ENCODE results near the gene WASHC1. TPM values are rescaled to one million over a fixed set of nuclear protein-coding genes. Genes with fewer than 3 reads are reported as not detected.
"Not testable (repeated sequence)": the region's sequence is repeated elsewhere in the genome, so short reads cannot be mapped to it uniquely, and the experiment has no call there.

Gene WASHC1
- total RNA-seq, 1 donor from 2014 or later: 29.0 TPM

- POLR2A ChIA-PET; H3K36me3 Mint-ChIP-seq (ENCODE audit: low read depth); H3K27ac Mint-ChIP-seq; H3K9me3 Mint-ChIP-seq; DNase-seq; H3K4me1 Mint-ChIP-seq; ATAC-seq (ENCODE audit: low read depth); H3K4me3 Mint-ChIP-seq; CTCF ChIA-PET; intact Hi-C loops (cut with micrococcal nuclease): not testable (repeated sequence)
- peaks cover 12% of the 10 kb centered on the region for H3K27me3 Mint-ChIP-seq
Measured at GRCh38 chr9:44416-44815, 15.2 kb upstream of the WASHC1 start.

- intact Hi-C loops (cut with micrococcal nuclease); H3K36me3 Mint-ChIP-seq (ENCODE audit: low read depth); H3K4me1 Mint-ChIP-seq; H3K27ac Mint-ChIP-seq; ATAC-seq (ENCODE audit: low read depth); H3K9me3 Mint-ChIP-seq; H3K4me3 Mint-ChIP-seq; DNase-seq; POLR2A ChIA-PET; CTCF ChIA-PET: not testable (repeated sequence)
- H3K27me3 Mint-ChIP-seq: peaks cover 12% of the 10 kb centered on the region
Measured at GRCh38 chr9:43636-44035, 14.4 kb upstream of the WASHC1 start.

GRCh38 chr9:43116-43515, 13.9 kb upstream of the WASHC1 start:
- intact Hi-C loops (cut with micrococcal nuclease); ATAC-seq (ENCODE audit: low read depth); CTCF ChIA-PET; H3K4me1 Mint-ChIP-seq; H3K4me3 Mint-ChIP-seq; H3K9me3 Mint-ChIP-seq; H3K27ac Mint-ChIP-seq; DNase-seq; POLR2A ChIA-PET; H3K36me3 Mint-ChIP-seq (ENCODE audit: low read depth): not testable (repeated sequence)
- peaks cover 12% of the 10 kb centered on the region for H3K27me3 Mint-ChIP-seq

GRCh38 chr9:41819-42218, 12.6 kb upstream of the WASHC1 start:
- H3K27me3 Mint-ChIP-seq: peaks cover 12% of the 10 kb centered on the region
- ATAC-seq (ENCODE audit: low read depth); H3K36me3 Mint-ChIP-seq (ENCODE audit: low read depth); POLR2A ChIA-PET; H3K4me1 Mint-ChIP-seq; intact Hi-C loops (cut with micrococcal nuclease); CTCF ChIA-PET; H3K4me3 Mint-ChIP-seq; DNase-seq; H3K27ac Mint-ChIP-seq; H3K9me3 Mint-ChIP-seq: not testable (repeated sequence)

- H3K27me3 Mint-ChIP-seq; H3K9me3 Mint-ChIP-seq; H3K36me3 Mint-ChIP-seq (ENCODE audit: low read depth); ATAC-seq (ENCODE audit: low read depth); H3K4me3 Mint-ChIP-seq; CTCF ChIA-PET; intact Hi-C loops (cut with micrococcal nuclease); H3K4me1 Mint-ChIP-seq; DNase-seq; POLR2A ChIA-PET; H3K27ac Mint-ChIP-seq: not testable (repeated sequence)
Measured at GRCh38 chr9:41261-41676, 12.0 kb upstream of the WASHC1 start.

GRCh38 chr9:32308-32707, 3.1 kb upstream of the WASHC1 start:
- H3K27ac Mint-ChIP-seq; intact Hi-C loops (cut with micrococcal nuclease); H3K27me3 Mint-ChIP-seq; H3K9me3 Mint-ChIP-seq; POLR2A ChIA-PET; H3K4me3 Mint-ChIP-seq; H3K4me1 Mint-ChIP-seq; ATAC-seq (ENCODE audit: low read depth); DNase-seq; CTCF ChIA-PET; H3K36me3 Mint-ChIP-seq (ENCODE audit: low read depth): not testable (repeated sequence)

- CTCF ChIA-PET; H3K9me3 Mint-ChIP-seq; intact Hi-C loops (cut with micrococcal nuclease); H3K27me3 Mint-ChIP-seq; H3K4me1 Mint-ChIP-seq; DNase-seq; H3K4me3 Mint-ChIP-seq; POLR2A ChIA-PET; H3K36me3 Mint-ChIP-seq (ENCODE audit: low read depth); H3K27ac Mint-ChIP-seq; ATAC-seq (ENCODE audit: low read depth): not testable (repeated sequence)
Measured at GRCh38 chr9:28775-29174, 481 bp downstream of the WASHC1 start.

- H3K27me3 Mint-ChIP-seq; H3K27ac Mint-ChIP-seq; ATAC-seq (ENCODE audit: low read depth); POLR2A ChIA-PET; H3K4me3 Mint-ChIP-seq; H3K36me3 Mint-ChIP-seq (ENCODE audit: low read depth); intact Hi-C loops (cut with micrococcal nuclease); H3K9me3 Mint-ChIP-seq; H3K4me1 Mint-ChIP-seq; DNase-seq; CTCF ChIA-PET: not testable (repeated sequence)
Measured at GRCh38 chr9:21621-22020, 7.6 kb downstream of the WASHC1 start.

- H3K27ac Mint-ChIP-seq; CTCF ChIA-PET; H3K27me3 Mint-ChIP-seq; ATAC-seq (ENCODE audit: low read depth); H3K4me1 Mint-ChIP-seq; H3K36me3 Mint-ChIP-seq (ENCODE audit: low read depth); intact Hi-C loops (cut with micrococcal nuclease); DNase-seq; H3K9me3 Mint-ChIP-seq; POLR2A ChIA-PET; H3K4me3 Mint-ChIP-seq: not testable (repeated sequence)
Measured at GRCh38 chr9:16875-17274, 12.4 kb downstream of the WASHC1 start.

- H3K27me3 Mint-ChIP-seq; ATAC-seq (ENCODE audit: low read depth); POLR2A ChIA-PET; H3K4me1 Mint-ChIP-seq; DNase-seq; H3K36me3 Mint-ChIP-seq (ENCODE audit: low read depth); CTCF ChIA-PET; H3K27ac Mint-ChIP-seq; H3K4me3 Mint-ChIP-seq; intact Hi-C loops (cut with micrococcal nuclease); H3K9me3 Mint-ChIP-seq: not testable (repeated sequence)
Measured at GRCh38 chr9:14129-14809, 15.0 kb downstream of the WASHC1 start.

- H3K9me3 Mint-ChIP-seq; intact Hi-C loops (cut with micrococcal nuclease); H3K4me3 Mint-ChIP-seq; H3K4me1 Mint-ChIP-seq; H3K36me3 Mint-ChIP-seq (ENCODE audit: low read depth); CTCF ChIA-PET; POLR2A ChIA-PET; H3K27ac Mint-ChIP-seq; H3K27me3 Mint-ChIP-seq: not testable (repeated sequence)
- DNase-seq (peak; percentile 54), ATAC-seq (ENCODE audit: low read depth) (peak; percentile 21)
Measured at GRCh38 chr9:11206-11605, 18.1 kb downstream of the WASHC1 start.

GRCh38 chr9:10653-11053, 18.6 kb downstream of the WASHC1 start:
- H3K27ac Mint-ChIP-seq; intact Hi-C loops (cut with micrococcal nuclease); H3K9me3 Mint-ChIP-seq; H3K27me3 Mint-ChIP-seq; ATAC-seq (ENCODE audit: low read depth); H3K36me3 Mint-ChIP-seq (ENCODE audit: low read depth); H3K4me3 Mint-ChIP-seq; POLR2A ChIA-PET; H3K4me1 Mint-ChIP-seq; CTCF ChIA-PET: not testable (repeated sequence)
- peak; percentile 24 for DNase-seq

- H3K9me3 Mint-ChIP-seq; CTCF ChIA-PET; intact Hi-C loops (cut with micrococcal nuclease); ATAC-seq (ENCODE audit: low read depth); H3K4me3 Mint-ChIP-seq; POLR2A ChIA-PET; DNase-seq; H3K36me3 Mint-ChIP-seq (ENCODE audit: low read depth); H3K27ac Mint-ChIP-seq; H3K4me1 Mint-ChIP-seq; H3K27me3 Mint-ChIP-seq: not testable (repeated sequence)
Measured at GRCh38 chr9:10207-10606, 19.0 kb downstream of the WASHC1 start.

All from activated B cell treated with CpG ODN at 0.5 μM for 24 hours (primary cell).